Kidney (tissue), 14 donors: ENCODE data around the gene SCAI. TPM values are rescaled to one million over a fixed set of nuclear protein-coding genes. Genes with fewer than 3 reads are reported as not detected.
"Not testable (repeated sequence)": the region's sequence is repeated elsewhere in the genome, so short reads cannot be mapped to it uniquely, and the experiment has no call there.

Source experiments
- DNase-seq, 5 donors: peaks; one replicate each; pipeline ENCODE4 v3.0.0-alpha.2; 2013 to 2020
- FAIRE-seq: peaks from 2 replicates; lab custom pipeline; 2012; peaks lifted over from hg19 to GRCh38; lab: Jason Lieb, UNC
- H3K27ac ChIP-seq, 2 donors: one replicate each; pipeline ENCODE4 v1.7.0; 2013; ENCODE audit warnings: low read depth in 2 of 2, low read length in 2 of 2, inconsistent platforms in 1 of 2
- H3K27me3 ChIP-seq: one replicate; pipeline ENCODE4 v1.7.1; 2013; ENCODE audit warnings: low read length, inconsistent platforms; ENCODE audit not compliant: control insufficient read depth, insufficient read depth
- H3K36me3 ChIP-seq, 3 donors: one replicate each; pipeline versions ENCODE4 v1.7.0 to v1.7.1; 2013; ENCODE audit warnings: low read length in 3 of 3, control low read depth in 1 of 3, inconsistent platforms in 1 of 3; ENCODE audit not compliant: insufficient read depth in 3 of 3, control insufficient read depth in 2 of 3
- H3K4me1 ChIP-seq, 3 donors: one replicate each; pipeline versions ENCODE4 v1.7.0 to v1.7.1; 2013; ENCODE audit warnings: low read length in 3 of 3, inconsistent platforms in 1 of 3, low read depth in 1 of 3; ENCODE audit not compliant: control insufficient read depth in 2 of 3, insufficient read depth in 2 of 3
- H3K4me3 ChIP-seq, 3 donors: one replicate each; pipeline versions ENCODE4 v1.7.0 to v1.8.1; 2013; ENCODE audit warnings: low read length in 3 of 3, control low read depth in 1 of 3, inconsistent platforms in 1 of 3
- H3K9ac ChIP-seq, 3 donors: one replicate each; pipeline versions ENCODE4 v1.7.0 to v1.7.1; 2013; ENCODE audit warnings: low read length in 3 of 3, control low read depth in 1 of 3, inconsistent platforms in 1 of 3
- H3K9me3 ChIP-seq, 3 donors: one replicate each; pipeline versions ENCODE4 v1.7.0 to v1.7.1; 2013; ENCODE audit warnings: low read length in 3 of 3, control low read depth in 1 of 3, inconsistent platforms in 1 of 3; ENCODE audit not compliant: control insufficient read depth in 2 of 3, insufficient read depth in 1 of 3
- CTCF ChIP-seq: IDR thresholded peaks from 3 replicates; pipeline ENCODE4 v1.5.1; 2012; ENCODE audit warnings: mild to moderate bottlenecking, moderate library complexity, borderline replicate concordance; ENCODE audit not compliant: insufficient read depth; ENCODE audit errors: extremely low read depth
- intact Hi-C: fragments of 100-400 bp; cut with DNase I; formaldehyde crosslinking; loops from one replicate; pipeline ENCODE4 v1.11.1; 2022
- polyA plus RNA-seq: library from polyadenylated mRNA; stranded (reverse); fragments of 350-450 nt; fragmentation: Illumina TruSeq; extraction: RNeasy Lipid Tissue Mini Kit (QIAGEN cat#74804); gene quantifications from one replicate; pipeline ENCODE4 v1.2.3, GENCODE V29; 2014; ENCODE audit warnings: low read depth, low replicate concordance; ENCODE audit not compliant: insufficient read depth
- total RNA-seq: library from RNA; stranded (reverse); fragmentation: NEBNext Ultra II Directional; extraction: Animal tissue kit (Norgen Biotek cat#: 25700); gene quantifications from one replicate; pipeline ENCODE4 v1.2.1, GENCODE V29; 2021
- donor health status: control.
- donor health status: control.
- donor health status: control.
- donor health status: control.
- donor health status: control.
- donor health status: DM: yes; HTN: yes; CAD: no.
- donor health status: Normal renal cell carcinoma (clear cell type).

Gene SCAI
- total and polyA plus RNA-seq, 2 donors from 2014 or later: 1.4 to 6.9 TPM

DNA sequence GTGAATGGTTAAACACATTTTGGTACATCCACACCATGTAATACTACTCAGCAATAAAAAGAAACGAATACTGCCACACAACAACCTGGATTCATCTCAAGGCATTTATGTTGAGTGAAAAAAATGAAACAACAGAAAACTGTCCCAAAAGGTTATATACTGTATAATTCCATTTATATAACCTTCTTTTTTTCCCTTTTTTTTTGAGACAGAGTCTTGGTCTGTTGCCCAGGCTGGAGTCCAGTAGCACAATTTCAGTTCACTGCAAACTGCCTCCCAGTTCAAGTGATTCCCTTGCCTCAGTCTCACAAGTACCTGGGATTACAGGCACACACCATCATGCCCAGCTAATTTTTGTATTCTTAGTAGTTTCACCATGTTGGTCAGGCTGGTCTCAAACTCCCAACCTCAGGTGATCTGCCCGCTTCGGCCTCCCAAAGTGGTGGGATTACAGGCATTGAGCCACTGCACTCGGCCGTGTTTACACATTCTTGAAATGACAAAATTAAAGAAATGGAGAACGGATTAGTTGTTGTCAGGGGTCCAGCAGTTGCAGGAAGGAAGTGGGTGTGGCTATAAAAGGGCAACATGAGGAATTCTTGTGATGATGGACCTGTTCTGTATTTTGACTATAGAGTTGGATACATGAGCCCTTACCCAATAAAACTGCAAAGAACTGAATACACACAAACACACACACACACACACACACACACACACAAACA is 28.9 kb upstream of the SCAI start:
- H3K4me1 ChIP-seq: peaks cover 0 to 4% (median 0%) of the 10 kb centered on the region in 3 donors
- H3K9ac ChIP-seq: no peak overlapping the region
- no peak overlapping the region for H3K27ac ChIP-seq
- H3K27me3 ChIP-seq: no peaks in the 10 kb centered on the region
- FAIRE-seq (no peak), DNase-seq (peak in 1 of 5 donors; percentile 22)
- intact Hi-C loops: no loop called here
- no peak for TF ChIP-seq CTCF
- H3K9me3 ChIP-seq: no peaks in the 10 kb centered on the region
- no peak overlapping the region for H3K4me3 ChIP-seq
- peaks cover 0 to 4% (median 3%) of the 10 kb centered on the region in 3 donors for H3K36me3 ChIP-seq

GRCh38 chr9:125169895-125170294 is 26.6 kb upstream of the SCAI start:
- H3K36me3 ChIP-seq: peaks cover 0 to 4% (median 3%) of the 10 kb centered on the region in 3 donors
- no peak overlapping the region for H3K27ac ChIP-seq
- no peak for FAIRE-seq
- no peak for TF ChIP-seq CTCF
- no peaks in the 10 kb centered on the region for H3K9me3 ChIP-seq
- peaks cover 0 to 4% (median 0%) of the 10 kb centered on the region in 3 donors for H3K4me1 ChIP-seq
- H3K27me3 ChIP-seq: no peaks in the 10 kb centered on the region
- no peak overlapping the region for H3K9ac ChIP-seq
- intact Hi-C loops: no loop called here
- no peak overlapping the region for H3K4me3 ChIP-seq
- no peak for DNase-seq

GRCh38 chr9:125166762-125167161 is 23.4 kb upstream of the SCAI start:
- peaks cover 0 to under 1% (median 0%) of the 10 kb centered on the region in 3 donors for H3K4me1 ChIP-seq
- DNase-seq (no peak), FAIRE-seq (no peak)
- no peaks in the 10 kb centered on the region for H3K27me3 ChIP-seq
- no peak overlapping the region for H3K4me3 ChIP-seq
- no peak overlapping the region for H3K9ac ChIP-seq
- peaks cover 0 to 4% (median 3%) of the 10 kb centered on the region in 3 donors for H3K36me3 ChIP-seq
- intact Hi-C loops: no loop called here
- no peaks in the 10 kb centered on the region for H3K9me3 ChIP-seq
- no peak overlapping the region for H3K27ac ChIP-seq
- TF ChIP-seq CTCF: no peak

- not testable (repeated sequence) for H3K4me1 ChIP-seq, H3K4me3 ChIP-seq, FAIRE-seq
Measured at GRCh38 chr9:125162891-125163290, 19.6 kb upstream of the SCAI start.

More at GRCh38 chr9:125162891-125163290, 19.6 kb upstream of the SCAI start:
- intact Hi-C loops, H3K36me3 ChIP-seq, H3K9ac ChIP-seq, H3K27ac ChIP-seq, DNase-seq, H3K9me3 ChIP-seq, H3K27me3 ChIP-seq: not testable (repeated sequence)
